IPS-18c (cell line): ENCODE measurements around the gene ANKRD13C.
A peak's percentile ranks its signal among the peaks of the same experiment; 100 is the strongest.
"Not testable (repeated sequence)": the region's sequence is repeated elsewhere in the genome, so short reads cannot be mapped to it uniquely, and the experiment has no call there.

ENCODE experiments used
- H3K4me3 ChIP-seq: 2 replicates; pipeline ENCODE4 v1.7.0; 2013; ENCODE audit warnings: low read depth, mild to moderate bottlenecking, low read length, moderate library complexity; ENCODE audit not compliant: insufficient read depth
- H3K9me3 ChIP-seq: one replicate; pipeline ENCODE4 v1.6.1; 2013; ENCODE audit warnings: mild to moderate bottlenecking, low read length, moderate library complexity; ENCODE audit not compliant: control insufficient read depth, insufficient read depth

ANKRD13C gene

GRCh38 chr1:70354332-70355110 lies at the start of gene ANKRD13C:
TSS of gene ANKRD13C (minus strand) at chr1:70354722. CDS start at chr1:70354408, 314 bp downstream.
- peaks cover 2% of the 10 kb centered on the region for H3K9me3 ChIP-seq
- peak within 1 kb of the TSS; percentile 95 for H3K4me3 ChIP-seq

GRCh38 chr1:70403759-70404158 lies 49.2 kb upstream of the ANKRD13C start:
- Histone ChIP-seq H3K4me3 (no peak overlapping the region), H3K9me3 (no peaks in the 10 kb centered on the region)

GRCh38 chr1:70401974-70402373 lies 47.5 kb upstream of the ANKRD13C start:
- Histone ChIP-seq H3K9me3 (no peaks in the 10 kb centered on the region), H3K4me3 (no peak overlapping the region)

- no peak overlapping the region for H3K4me3 ChIP-seq
- H3K9me3 ChIP-seq = no peaks in the 10 kb centered on the region
Observed at GRCh38 chr1:70400335-70400734, 45.8 kb upstream of the ANKRD13C start.

GRCh38 chr1:70397013-70397412 lies 42.5 kb upstream of the ANKRD13C start:
- Histone ChIP-seq H3K9me3 (no peaks in the 10 kb centered on the region), H3K4me3 (no peak overlapping the region)

GRCh38 chr1:70396607-70397006 lies 42.1 kb upstream of the ANKRD13C start:
- H3K9me3 ChIP-seq = no peaks in the 10 kb centered on the region
- H3K4me3 ChIP-seq = no peak overlapping the region

GRCh38 chr1:70392626-70393025 lies 38.1 kb upstream of the ANKRD13C start:
- H3K4me3 ChIP-seq = no peak overlapping the region
- no peaks in the 10 kb centered on the region for H3K9me3 ChIP-seq

- Histone ChIP-seq H3K9me3 (no peaks in the 10 kb centered on the region), H3K4me3 (no peak overlapping the region)
Observed at GRCh38 chr1:70387507-70387906, 33.0 kb upstream of the ANKRD13C start.

- no peaks in the 10 kb centered on the region for H3K9me3 ChIP-seq
- H3K4me3 ChIP-seq = no peak overlapping the region
Observed at GRCh38 chr1:70386121-70386520, 31.6 kb upstream of the ANKRD13C start.

GRCh38 chr1:70385477-70385876 lies 31.0 kb upstream of the ANKRD13C start:
- Histone ChIP-seq H3K4me3 (no peak overlapping the region), H3K9me3 (no peaks in the 10 kb centered on the region)

GRCh38 chr1:70384542-70384941 lies 30.0 kb upstream of the ANKRD13C start:
- Histone ChIP-seq H3K4me3 (no peak overlapping the region), H3K9me3 (no peaks in the 10 kb centered on the region)

- no peaks in the 10 kb centered on the region for H3K9me3 ChIP-seq
- no peak overlapping the region for H3K4me3 ChIP-seq
Observed at GRCh38 chr1:70383483-70383882, 29.0 kb upstream of the ANKRD13C start.

- H3K4me3 ChIP-seq = no peak overlapping the region
- no peaks in the 10 kb centered on the region for H3K9me3 ChIP-seq
Observed at GRCh38 chr1:70382682-70383081, 28.2 kb upstream of the ANKRD13C start.

- no peaks in the 10 kb centered on the region for H3K9me3 ChIP-seq
Observed at GRCh38 chr1:70376196-70376595, 21.7 kb upstream of the ANKRD13C start.

GRCh38 chr1:70373580-70373979 lies 19.1 kb upstream of the ANKRD13C start:
- not testable (repeated sequence) for H3K4me3 ChIP-seq, H3K9me3 ChIP-seq

More at GRCh38 chr1:70376196-70376595, 21.7 kb upstream of the ANKRD13C start:
- H3K4me3 ChIP-seq = no peak overlapping the region

- H3K4me3 ChIP-seq = no peak overlapping the region
- H3K9me3 ChIP-seq = no peaks in the 10 kb centered on the region
Observed at GRCh38 chr1:70372426-70372825, 17.9 kb upstream of the ANKRD13C start.

- not testable (repeated sequence) for H3K9me3 ChIP-seq
Observed at GRCh38 chr1:70371586-70371985, 17.1 kb upstream of the ANKRD13C start.

GRCh38 chr1:70367397-70367796 lies 12.9 kb upstream of the ANKRD13C start:
- H3K4me3 ChIP-seq = not testable (repeated sequence)

More at GRCh38 chr1:70371586-70371985, 17.1 kb upstream of the ANKRD13C start:
- not testable (repeated sequence) for H3K4me3 ChIP-seq

GRCh38 chr1:70366997-70367396 lies 12.5 kb upstream of the ANKRD13C start:
- not testable (repeated sequence) for H3K9me3 ChIP-seq, H3K4me3 ChIP-seq

More at GRCh38 chr1:70367397-70367796, 12.9 kb upstream of the ANKRD13C start:
- not testable (repeated sequence) for H3K9me3 ChIP-seq
